8988T (cell line): ENCODE data around the gene COQ7.

ENCODE experiments used
- DNase-seq: peaks from one replicate; pipeline ENCODE4 v3.0.0; 2011

The COQ7 gene

DNA sequence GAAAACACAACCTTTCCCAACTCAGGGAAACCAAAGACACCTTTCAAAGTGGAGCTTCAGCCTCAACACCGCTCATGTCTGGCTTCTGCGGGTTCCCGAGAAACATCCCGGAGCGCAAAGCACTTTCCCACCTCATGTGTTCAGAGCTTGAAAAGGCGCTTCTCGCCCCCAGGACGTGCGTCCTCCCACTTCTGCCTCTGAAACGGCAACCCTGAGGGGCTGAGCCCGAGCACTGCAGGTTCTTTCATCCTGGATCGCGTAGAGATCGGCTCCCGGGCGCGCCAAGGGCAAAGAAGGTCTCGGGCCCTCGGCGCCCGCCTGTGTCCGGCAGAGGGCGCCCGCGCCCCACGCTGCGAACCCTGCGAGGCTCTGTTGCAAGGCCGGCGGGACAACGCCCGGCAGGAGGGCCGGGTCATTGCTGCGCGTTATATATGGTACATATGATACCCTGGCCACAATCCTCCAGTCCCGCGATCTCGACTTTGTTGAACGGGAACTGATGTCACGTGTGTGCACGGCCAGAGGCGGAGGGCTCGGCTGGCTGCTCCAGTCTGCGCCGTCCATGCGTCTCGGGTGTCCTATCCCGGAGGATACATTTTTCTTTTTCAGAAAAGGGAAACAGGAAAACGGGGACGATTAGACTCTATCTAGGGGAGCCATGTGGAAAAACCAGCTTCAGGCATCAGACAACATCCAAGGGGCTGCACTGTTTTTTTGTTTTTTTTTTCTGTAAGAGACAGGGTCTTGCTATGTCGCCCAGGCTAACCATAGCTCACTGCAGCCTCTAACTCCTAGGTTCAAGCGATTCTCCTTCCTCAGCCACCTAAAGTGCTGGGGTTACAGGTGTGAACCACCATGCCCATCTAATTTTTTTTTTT lies 19.1 kb downstream of the COQ7 start:
- peak; percentile 61 for DNase-seq

DNA sequence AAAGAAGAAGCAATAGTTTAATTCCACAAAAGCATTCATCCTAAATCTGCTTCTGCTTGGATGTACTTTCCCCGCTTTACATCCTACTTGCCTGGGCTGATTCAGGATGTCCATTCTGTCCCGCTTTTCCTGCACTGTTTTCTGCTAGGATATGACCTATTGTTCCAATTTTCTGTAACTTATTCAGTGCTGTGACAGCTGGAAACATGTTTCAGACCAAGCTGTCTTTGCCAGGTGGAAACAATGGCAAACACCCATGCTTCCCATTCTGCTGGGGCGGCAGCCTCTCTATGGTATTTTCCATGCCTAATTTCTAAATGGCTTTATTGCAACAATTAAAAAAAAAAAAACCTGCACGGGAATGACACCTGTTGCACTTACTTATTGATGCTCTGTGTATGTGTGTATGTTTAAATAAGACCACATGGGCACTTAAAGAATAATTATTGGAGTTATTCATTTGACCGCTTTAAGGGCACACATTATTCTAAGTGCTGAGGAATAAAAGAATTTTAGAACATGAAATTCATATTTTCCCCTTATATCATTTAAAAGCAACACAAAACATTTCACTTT lies 21.0 kb downstream of the COQ7 start:
- DNase-seq: no peak

DNA sequence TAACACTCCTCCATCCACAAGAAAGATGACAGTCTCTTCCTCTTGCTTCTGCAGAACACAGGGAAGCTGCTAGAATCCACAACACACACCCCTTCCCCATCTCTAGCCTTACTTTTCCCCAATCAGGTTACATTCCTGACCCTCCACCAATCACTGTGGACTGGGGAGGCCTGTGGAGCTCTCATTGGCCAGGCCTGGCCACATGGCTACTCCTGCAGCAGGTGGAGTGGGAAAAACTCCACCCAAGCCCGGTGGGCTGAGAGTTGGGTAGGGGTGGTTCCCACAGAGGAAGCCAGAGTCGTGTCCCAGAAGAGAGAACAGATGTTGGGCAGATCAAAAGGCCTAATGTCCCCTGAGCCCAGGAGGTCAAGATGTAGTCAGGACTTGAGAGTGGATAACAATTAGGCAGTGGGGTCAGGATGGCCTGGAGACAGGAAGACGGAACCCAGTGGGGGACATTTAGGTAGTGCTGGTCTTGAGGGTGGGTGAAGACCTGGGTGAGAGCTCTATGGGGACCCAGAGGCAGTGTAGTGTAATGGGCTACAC lies 22.1 kb downstream of the COQ7 start:
- no peak for DNase-seq

DNA sequence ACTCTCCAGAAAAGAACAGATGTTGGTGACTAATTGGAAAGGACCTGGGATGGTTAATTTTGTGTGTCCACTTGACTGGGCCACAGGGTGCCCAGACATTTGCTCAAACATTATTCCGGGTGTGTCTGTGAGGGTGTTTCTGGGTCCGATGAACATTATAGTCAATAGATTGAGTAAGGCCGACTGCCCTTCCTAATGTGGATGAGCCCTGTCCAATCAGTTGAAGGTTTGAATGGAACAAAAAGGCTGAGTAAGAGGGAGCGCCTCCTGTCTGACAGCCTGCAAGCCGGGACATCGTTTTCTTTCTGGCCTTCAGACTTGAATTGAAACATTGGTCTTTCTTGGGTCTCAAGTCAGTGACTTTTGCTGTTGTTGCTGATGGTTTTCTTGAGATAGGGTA lies 23.5 kb downstream of the COQ7 start:
- DNase-seq: no peak

DNA sequence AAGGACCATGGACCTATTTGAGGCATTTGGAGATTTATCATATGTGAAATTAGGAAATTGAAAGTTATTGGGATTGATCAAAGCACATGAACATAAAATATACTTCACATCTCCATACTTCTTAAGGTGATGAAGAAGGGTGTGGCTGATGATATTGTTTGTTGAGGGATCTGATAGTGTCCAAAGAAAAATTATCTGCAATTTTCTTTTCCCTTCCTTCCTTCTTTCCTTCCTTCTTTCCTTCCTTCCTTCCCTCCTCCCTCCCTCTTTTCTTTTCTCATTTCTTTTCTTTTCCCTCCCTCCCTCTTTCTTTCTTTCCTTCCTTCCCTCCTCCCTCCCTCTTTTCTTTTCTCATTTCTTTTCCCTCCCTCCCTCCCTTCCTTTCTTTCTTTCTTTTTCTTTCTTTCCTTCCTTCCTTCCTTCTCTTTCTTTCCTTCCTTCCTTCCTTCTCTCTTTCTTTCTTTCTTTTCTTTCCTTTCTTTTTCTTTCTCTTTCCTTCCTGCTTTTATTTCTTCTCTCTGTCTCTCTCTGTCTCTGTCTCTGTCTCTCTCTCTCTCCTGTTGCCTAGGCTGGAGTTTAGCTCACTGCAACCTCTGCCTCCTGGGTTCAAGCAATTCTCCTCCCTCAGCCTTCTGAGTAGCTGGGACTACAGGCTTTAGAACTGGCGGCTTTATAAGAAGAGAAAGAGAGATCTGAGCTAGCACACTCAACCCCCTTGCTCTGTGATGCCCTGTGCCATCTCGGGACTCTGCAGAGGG lies 25.4 kb downstream of the COQ7 start:
- DNase-seq: no peak

DNA sequence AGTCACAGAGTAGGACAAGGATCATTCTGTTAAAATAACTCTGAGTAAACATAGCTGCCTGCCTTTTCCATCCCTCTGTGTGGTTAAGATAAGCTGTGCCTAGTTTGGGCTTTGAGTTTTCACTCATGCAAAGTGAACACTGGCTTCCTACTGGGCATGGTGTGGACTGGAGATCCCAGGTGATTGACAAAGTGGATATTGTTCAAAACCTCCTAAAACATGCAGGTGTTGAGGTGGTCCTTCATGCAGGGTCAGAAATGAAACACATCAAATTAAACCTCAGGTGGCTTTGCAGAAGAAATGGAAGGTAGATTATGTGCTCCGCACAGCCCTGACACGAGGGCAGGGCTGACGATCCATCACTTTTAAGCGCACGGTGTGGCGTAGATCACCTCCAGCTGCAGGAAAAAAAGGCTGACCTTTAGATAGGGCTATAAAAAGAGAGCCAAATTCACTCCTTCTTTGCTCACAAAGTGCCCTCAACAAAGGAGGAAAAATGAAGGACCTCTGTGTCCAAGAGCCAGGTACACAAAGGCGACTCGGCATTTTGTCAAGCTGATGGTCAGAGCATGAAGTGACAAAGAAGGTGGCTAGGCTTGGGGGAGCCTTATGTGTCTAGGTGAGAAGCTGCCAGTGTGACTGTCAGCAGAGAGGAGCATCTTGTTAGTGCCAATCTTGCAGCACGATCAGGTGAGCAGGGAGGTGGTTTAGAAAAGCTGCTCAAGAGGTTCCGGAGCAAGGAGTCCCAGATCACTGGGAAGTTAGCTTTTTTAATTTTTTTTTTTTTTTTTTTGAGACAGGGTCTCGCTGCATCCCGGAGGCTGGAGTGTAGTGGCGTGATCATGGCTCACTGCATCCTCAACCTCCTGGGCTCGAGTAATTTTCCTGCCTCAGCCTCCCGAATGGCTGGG lies 26.5 kb downstream of the COQ7 start:
- no peak for DNase-seq

DNA sequence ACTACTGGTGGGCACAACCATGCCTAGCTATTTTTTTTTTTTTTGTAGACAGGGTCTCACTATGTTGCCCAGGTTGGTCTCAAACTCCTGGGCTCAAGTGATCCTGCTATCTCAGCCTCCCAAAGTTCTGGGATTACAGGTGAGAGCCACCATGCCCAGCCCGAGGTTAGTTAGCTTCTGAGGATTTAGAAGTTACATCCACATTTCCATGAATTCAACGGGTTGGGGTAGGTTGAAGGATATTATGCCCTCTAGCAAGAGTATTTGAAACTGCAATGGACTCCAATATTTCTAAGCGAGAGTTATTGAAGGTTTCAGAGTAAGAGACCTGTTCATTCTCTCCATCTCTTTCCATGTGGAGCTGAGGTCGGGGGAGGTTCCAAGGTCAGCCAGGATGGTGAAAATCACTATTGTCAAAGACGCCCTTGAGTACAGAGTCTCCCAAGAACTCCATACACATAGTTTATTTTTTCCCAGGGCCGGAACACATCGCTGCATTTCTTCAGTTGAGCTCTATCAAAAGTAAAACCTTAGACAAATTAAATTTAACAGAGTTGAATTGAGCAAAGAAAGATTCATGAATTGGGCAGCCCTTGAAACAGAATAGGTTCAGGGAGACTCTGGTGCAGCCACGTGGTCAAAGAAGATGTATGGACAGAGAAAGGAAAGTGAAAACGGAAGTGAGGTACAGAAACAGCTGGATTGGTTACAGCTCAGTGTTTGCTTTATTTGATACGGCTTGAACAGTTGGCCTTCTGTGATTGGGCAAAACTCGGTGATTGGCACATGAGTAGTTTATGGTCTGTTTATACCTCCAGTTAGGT lies 27.3 kb downstream of the COQ7 start:
- no peak for DNase-seq

DNA sequence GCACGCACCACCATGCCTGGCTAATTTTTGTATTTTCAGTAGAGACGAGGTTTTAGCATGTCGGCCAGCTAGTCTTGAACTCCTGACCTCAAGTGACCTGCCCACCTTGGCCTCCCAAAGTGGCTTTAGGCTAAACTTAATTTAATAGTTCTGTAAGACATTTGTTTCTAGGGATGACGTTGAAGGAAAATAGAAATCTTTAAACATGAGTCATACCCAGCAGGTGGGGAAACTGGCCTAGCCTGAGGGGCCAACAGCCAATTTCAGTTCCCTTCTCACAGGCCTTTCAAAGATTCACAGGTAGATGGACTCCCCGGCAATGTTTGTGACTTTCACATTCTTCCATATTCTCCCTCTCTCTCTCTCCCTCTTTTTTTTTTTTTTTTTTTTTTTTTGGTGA lies 28.2 kb downstream of the COQ7 start:
- no peak for DNase-seq

DNA sequence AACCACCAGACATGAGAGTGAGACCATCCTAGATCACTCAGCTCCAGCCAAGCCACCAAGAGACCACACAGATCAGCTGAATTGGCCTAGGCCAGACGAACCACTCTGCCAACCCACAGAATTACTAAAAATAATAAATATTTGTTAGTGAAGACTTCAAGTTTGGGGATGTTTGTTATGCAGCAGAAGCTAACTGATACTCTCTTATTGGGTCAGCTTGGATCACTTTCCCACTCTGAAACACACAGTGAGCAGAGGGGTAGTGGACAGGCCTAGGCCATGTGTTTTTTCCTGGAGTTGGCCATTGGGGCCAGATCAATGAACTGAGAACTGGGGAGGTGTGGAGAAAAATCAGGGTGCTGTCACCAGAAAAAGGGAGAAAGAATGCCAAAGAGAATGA lies 30.8 kb downstream of the COQ7 start:
- no peak for DNase-seq

DNA sequence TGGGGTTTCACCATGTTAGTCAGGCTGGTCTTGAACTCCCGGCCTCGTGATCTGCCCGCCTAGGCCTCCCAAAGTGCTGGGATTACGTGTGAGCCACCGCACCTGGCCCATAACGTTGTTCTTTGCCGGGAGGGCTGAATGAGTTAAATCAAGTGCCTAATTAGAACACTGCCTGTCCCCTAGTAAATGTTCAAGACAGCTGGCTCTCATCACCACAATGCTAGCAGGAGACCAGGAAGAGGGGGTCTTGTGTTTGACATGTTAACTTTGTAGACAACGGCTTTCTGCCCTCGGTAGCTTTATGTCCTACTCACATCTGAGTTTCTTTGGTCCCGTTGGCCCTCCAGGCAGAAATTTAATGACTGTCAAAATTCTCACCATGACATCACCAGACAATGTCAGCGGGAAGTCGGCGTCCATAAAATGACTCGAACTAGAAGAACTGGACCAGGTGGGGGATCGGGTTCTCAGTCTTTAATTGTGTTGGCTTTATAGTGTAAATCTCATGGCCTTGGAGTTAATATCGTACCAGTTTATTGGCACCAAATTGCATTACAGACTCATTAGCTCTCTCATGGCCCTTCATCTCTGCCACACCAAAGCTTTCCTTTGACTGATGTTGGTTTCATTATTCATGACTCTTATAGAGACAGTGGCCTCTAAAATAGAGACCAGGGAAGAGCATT lies 34.9 kb downstream of the COQ7 start:
- no peak for DNase-seq

DNA sequence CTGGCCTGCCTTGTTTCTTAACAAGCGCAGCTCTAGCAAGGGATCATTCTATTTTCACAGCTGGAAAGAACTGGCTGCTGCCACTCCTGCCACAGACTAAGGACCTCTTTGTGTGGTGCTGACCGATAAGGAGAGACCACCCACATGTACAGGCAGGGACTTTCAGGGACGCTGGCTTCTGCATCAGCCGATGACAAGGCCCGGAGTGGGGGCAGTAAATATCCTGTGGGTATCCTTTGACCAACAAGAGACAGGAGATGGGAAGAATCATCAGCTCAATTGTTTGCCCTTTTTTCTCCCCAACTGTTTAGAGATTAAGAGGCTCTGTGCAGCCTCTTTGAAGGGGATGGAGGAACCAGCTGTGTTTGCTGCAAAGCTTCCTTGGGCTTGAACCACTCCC lies 37.2 kb downstream of the COQ7 start:
- no peak for DNase-seq

DNA sequence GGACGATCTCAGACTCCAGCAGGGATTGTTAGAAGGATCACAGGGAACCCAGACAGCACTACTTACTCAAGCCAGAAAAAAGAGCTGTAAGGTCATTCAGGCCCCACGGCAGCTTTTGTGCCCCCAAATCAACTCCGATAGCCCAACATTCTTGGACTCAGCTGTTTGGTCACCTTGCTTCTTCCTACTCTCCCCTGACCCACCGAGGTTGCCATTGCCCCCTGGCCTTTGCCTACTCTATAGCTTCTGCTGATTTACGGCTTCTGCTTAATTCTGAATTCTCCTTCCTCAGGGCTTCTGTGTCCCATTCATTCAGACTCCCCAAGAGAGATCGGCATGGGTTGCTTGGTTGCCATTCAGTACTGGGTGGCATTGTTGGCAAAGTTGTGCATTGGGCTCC lies 37.7 kb downstream of the COQ7 start:
- DNase-seq: no peak

DNA sequence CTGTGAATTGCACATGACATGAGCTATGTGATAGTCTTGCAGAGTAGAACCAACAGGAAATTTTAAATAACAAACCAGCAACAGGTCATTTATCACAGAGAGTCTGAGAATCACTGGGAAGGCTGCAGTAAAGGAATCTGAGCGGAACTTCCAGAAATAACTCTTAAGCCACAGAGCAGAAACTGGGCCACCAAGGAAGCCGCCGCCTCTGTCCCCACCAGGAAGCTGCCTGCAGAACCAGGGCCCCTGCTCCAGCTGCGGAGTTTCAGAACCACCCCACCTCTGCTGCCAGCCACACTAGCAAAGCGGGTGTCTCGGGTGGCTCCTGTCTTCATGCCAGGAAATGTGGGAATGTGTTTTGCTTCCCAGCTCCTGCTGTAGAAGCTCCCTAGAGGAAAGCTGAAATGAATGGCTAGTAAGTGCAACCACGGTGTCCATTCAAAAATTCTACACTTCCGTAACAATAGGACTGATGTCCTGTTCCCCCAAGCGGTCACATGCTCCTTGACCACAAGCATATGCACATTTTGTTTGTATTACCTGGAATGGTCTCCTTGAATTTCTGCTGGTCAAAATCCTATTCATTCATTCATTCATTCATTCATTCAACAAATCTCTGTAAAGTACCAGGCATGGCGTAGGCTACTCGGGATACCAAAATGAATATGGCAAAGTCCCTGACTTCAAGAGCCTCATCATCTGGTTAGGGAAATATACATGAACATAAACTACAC lies 38.6 kb downstream of the COQ7 start:
- DNase-seq: no peak

DNA sequence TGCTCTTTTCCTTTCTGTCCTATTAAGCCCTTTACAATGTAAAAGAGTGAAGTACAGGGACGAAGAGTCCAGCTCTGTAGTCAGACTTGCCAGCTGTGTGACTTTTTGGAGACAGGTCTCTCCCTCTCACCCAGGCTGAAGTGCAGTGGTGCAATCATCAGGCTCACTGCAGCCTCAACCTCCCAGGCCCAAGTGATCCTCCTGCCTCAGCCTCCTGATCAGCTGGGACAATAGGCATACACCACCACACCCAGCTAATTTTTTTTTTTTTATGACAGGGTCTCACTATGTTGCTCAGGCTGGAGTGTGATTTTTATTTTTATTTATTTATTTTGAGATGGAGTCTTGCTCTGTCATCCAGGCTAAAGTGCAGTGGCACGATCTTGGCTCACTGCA lies 39.2 kb downstream of the COQ7 start:
- DNase-seq: no peak

DNA sequence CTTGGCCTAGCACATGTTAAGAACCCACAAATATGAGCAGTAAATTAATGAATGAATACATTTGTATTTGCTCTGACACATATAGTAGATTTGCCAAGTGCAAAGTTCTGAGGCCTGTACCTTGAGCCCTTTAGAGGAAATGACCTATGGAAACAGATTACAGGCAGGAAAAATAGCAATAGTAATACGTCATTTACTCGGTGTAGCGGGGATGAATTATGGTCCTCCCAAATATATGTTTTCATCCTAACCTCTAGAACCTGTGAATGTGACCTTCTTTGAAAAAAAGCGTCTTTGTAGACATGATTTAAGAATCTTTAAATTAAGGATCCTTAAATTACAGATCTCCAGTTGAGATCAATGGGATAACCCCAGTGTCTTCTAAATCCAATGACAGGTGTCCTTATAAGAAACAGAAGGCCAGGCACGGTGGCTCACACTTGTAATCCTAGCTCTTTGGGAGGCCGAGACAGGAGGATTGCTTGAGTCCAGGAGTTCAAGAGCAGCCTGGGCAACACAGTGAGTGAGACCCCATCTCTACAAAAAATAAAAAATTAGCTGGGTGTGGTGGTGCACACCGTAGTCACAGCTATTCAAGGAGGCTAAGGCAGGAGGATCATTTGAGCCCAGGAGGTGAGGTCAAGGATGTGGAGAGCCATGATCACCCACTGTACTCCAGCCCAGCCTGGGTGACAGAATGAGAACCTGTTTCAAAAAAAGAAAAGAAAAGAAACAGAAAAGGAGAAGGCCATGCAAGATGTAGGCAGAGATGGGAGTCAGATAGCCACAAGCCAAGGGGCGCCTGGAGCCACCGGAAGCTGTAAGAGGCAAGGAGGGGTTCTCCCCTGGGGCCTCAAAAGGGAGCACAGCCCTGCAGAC lies 41.2 kb downstream of the COQ7 start:
- DNase-seq: no peak

DNA sequence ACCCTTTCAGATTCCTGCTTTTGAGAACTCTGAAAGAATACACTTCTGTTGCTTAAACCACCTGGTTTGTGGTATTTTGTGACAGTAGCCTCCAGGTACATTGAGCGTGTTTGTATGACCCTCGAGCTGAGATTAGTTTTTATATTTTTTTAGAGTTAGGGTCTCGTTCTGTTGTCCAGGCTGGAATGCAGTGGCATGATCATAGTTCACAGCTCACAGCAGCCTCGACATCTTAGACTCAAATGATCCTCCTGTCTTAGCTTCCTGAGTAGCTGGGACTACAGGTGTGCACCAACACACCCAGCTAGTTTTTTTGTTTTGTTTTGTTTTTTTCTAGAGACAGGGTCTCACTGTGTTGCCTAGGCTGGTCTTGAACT lies 41.9 kb downstream of the COQ7 start:
- no peak for DNase-seq

DNA sequence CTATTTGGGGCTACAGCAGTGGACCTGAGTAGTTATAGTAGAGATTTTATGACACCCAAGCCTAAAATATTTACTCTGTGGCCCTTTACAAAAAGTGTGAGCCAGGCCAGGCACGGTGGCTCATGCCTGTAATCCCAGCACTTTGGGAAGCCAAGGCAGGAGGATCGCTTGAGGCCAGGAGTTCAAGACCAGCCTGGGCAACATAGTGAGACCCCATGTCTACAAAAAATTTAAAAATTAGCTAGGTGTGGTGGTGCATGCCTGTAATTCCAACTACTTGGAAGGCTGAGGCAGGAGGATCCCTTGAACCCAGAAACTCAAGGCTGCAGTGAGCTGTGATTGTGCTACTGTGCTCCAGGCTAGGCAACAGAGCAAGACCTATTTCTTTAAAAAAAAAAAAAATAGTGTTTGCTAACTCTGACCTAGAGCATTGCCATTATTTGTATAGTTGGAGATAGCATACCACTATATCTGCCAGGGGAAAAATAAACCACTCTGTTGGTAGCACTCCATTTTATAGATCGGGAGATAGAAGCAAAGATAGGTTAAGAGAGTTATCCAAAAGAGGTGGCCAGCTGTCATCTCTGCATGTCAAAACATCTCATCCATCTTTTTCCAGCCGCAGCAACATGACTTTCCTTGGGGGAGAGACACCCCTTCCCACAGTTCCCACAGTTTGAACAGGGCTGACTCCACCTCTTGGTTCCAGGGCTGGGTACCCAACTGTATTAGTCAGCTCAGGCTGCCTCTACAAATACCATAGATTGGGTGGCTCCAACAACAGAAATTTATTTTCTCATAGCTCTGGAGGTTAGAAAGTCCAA lies 43.3 kb downstream of the COQ7 start:
- no peak for DNase-seq

DNA sequence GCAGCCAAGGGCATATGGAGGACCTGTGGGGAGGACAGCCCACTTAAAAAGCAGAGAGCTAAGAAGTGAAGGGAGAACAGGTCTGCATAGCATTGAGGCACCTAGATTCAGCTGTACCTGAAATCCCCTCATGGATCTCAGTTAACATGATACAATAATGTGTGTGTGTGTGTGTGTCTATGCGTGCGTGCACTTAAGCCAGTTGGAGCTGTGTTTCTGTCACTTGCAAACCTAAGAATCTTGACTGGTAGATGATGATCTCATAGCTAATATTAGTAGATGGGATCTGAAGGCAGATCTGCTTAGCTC lies 44.6 kb downstream of the COQ7 start:
- DNase-seq: no peak
